MM.1S (cell line): ENCODE data around the gene PPA2.

ENCODE experiments used
- EZH2phosphoT487 ChIP-seq: fragments of 300-600 bp; sonication (generic); IDR thresholded peaks from 2 replicates; pipeline ENCODE4 v1.6.1; 2018; ENCODE audit warnings: antibody characterized with exemption, low read length
- TF ChIP-seq, protein P1 (sequence below): fragments of 300-600 bp; sonication (generic); IDR thresholded peaks from 2 replicates; pipeline ENCODE4 v1.5.1; 2016; ENCODE audit warnings: antibody characterized with exemption, low read length, mixed read lengths

DNA sequence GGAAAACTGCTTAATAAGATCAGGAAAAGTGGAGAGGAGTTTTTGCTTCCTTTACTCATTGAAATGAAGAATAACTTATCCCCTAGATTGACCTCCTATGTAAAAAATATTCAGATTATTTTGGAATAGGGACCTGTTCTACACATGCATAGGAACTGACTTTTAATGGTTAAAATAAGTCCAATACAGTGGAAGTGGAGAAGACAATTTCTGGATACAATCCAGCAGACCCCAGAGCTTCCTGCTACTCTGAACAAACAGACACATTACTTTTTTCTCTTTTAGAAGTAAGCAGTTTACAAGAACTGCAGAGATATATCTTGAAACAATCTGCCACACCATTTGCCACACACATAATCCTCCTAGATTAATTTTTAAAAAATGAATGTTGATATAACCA, 129.7 kb downstream of the PPA2 start:
- TF ChIP-seq, protein P1, sequence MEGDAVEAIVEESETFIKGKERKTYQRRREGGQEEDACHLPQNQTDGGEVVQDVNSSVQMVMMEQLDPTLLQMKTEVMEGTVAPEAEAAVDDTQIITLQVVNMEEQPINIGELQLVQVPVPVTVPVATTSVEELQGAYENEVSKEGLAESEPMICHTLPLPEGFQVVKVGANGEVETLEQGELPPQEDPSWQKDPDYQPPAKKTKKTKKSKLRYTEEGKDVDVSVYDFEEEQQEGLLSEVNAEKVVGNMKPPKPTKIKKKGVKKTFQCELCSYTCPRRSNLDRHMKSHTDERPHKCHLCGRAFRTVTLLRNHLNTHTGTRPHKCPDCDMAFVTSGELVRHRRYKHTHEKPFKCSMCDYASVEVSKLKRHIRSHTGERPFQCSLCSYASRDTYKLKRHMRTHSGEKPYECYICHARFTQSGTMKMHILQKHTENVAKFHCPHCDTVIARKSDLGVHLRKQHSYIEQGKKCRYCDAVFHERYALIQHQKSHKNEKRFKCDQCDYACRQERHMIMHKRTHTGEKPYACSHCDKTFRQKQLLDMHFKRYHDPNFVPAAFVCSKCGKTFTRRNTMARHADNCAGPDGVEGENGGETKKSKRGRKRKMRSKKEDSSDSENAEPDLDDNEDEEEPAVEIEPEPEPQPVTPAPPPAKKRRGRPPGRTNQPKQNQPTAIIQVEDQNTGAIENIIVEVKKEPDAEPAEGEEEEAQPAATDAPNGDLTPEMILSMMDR: no peak
- no peak for TF ChIP-seq EZH2phosphoT487
